NCI-H526 treated with DMSO at 0.1 percent for 48 hours (cell line): ENCODE measurements around the gene CLEC12A.
"Not testable (repeated sequence)": the region's sequence is repeated elsewhere in the genome, so short reads cannot be mapped to it uniquely, and the experiment has no call there.

ENCODE experiments used
- DNase-seq: peaks from one replicate; lab custom pipeline; 2025; lab: John Stamatoyannopoulos, UW

Gene CLEC12A

DNA sequence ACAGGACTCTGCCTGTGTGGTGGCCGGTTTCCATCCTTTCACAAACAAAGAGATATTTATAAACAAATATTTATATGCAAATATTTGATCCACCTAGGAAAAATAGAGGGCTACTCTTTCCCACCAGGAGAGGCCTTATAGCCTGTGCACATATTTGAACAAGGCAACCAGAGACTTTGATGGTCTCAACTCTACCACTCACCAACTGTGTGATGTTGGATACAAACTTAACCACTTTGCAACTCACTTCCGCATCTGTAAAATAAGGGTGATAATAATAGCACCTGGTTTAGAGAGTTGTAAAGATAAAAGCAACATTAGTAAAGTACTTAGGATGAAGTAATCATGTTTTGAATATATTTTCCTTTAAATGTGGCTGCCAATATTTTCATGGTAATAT, 1.5 kb upstream of the CLEC12A start:
- DNase-seq, result peak; percentile 66

DNA sequence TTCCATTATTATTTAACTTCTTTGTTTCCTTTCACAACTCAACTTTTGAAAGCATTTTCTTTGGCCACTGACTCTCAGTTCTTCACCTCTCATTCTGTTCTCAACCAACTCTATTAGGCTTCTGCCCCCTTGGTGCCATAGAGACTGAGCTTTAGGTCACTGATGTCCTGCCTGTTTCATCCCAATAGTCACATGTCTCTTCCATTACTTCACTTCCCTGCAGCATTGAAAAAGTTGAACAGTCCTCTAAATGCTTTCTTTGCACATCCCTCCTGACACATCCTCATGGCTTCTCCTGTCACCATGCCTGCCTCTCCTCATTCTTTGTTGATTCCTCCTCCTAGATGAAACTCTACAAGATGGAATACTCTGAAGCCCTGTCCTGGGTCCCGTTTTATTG, 2.7 kb downstream of the CLEC12A start:
- DNase-seq, result no peak

DNA sequence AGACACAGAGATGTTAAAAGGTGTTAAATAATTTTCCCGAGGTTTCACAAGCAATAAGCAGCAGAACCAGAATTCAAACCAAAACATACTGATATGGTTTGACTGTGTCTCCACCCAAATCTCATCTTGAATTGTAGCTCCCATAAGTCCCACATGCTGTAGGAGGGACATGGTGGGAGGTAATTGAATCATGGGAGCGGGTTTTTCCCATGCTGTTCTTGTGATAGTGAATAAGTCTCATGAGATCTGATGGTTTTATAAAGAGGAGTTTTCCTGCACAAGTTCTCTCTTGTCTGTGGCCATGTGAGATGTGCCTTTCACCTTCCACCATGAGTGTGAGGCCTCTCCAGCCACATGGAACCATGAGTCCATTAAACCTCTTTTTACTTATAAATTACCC, 3.5 kb downstream of the CLEC12A start:
- not testable (repeated sequence) for DNase-seq

DNA sequence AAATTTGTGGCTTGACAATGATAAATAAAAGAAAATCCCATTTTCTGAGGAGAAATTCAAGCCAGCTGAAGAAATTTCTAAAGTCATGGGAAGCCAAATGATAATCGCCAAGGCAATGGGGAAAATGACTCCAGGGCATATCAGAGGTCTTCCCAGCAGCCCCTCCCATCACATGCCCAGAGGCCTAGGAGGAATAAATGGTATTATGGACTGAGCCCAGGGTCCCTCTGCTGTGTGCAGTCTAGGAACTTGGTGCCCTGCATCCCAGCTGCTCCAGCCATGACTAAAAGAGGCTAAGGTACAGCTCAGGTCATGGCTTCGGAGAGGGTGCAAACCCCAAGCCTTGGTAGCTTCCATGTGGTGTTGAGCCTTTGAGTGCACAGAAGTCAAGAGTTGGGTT, 4.4 kb downstream of the CLEC12A start:
- no peak for DNase-seq

DNA sequence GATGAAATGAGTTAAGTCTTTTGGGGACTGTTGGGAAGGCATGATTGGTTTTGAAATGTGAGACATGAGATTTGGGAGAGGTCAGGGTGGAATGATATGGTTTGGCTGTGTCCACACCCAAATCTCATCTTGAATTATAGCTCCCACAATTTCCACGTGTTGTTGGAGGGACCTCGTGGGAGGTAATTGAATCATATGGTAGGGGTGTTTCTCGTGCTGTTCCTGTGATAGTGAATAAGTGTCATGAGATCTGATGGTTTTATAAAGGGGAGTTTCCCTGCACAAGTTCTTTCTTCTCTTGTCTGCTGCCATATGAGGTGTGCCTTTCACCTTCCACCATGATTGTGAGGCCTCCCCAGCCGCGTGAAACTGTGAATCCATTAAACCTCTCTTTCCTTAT, 5.4 kb downstream of the CLEC12A start:
- not testable (repeated sequence) for DNase-seq

DNA sequence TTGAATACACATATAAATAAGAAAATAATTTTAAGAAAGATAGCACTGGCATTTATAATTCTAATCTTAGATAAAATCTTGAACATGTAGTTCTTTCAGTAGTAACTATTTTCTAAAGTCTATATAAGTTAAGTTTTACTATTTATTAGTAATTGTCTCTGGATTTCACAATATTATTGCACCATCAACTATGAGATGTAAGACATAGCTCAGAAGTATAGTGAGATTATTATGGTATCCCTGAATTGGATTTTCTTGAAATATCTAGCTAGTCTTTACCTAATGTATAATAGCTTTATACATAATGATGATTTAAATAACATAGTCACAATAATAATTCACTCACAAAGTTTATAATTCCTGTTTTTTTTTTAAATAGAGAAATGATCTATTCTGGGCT, 6.7 kb downstream of the CLEC12A start:
- DNase-seq, result no peak

DNA sequence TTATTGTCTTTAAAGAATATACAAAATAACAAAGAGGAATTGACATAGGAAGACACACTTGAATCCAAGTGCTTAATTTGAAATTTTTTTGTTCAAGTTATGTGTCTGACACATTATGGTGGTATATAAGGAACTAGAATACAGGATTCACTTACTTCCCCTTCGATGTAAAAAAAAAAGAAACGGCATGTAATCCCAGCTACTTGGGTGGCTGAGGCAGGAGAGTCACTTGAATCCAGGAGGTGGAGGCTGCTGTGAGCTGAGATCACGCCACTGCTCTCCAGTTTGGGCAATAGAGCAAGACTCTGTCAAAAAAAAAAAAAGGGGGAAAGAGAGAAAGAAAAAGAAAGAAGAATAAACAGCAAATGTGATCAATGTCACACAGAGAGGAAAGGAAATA, 8.9 kb downstream of the CLEC12A start:
- no peak for DNase-seq

DNA sequence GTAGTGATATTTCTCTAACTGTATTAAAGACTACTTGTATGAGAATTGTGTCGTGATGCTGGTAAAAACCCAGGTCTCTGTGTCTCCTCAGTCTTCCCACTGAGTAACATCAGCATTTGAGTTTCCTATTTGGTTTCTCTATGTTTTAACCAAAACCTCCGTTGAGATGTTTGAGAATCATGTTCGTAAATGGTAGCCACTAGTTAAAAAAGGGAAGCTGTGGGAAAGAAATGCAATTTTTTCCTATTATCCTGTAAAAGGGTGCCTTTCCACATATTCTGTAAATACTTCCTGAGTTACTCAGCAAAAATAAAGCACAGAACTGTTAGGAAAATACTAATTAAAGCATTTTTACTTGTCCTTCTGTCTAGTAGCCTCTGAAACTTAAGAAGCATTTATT, 20.7 kb downstream of the CLEC12A start:
- DNase-seq, result no peak

DNA sequence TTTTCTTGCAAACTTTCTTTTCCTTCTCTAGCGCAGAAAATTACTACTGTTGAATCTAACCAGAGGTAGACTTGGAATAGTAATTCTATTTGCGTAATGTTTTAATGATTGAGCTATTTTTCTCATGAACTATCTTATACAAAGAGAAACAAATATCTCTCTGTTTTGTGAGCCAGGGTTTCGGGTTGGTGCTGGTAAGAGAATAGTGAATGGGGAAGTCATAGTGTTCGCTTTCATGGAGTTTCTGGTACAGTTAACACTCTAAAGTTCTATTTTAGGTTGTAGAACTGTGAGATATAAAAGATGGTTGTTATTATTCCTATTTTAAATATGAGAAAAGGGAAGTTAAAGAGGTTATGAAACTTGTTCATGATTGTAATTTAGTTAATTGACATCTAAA, 21.1 kb downstream of the CLEC12A start:
- DNase-seq, result no peak

DNA sequence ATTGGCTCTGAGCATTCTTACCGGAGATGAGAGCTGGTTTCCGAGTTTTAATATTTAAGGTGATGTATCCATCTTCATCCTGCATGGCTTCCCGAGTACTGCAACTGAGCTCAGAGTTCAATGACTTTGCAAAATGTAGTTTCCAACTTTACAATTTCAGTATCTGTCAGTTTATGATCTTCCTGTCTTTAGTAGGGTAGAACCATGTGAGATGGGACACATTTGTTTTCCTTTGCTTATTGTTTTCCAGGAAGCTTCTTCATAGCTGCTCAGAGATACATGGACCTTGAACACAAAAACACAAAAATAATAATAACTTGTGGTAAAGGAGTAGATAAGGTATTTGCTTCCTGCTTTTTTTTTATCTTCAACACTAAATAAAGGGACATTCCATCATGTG, 27.8 kb downstream of the CLEC12A start, which contains the start of gene CLEC1B:
Gene CLEC1B (minus strand): TSS at position 106 of the 400 bp plus-strand sequence. CDS start 21 bp downstream, at position 85.
- no peak for DNase-seq

DNA sequence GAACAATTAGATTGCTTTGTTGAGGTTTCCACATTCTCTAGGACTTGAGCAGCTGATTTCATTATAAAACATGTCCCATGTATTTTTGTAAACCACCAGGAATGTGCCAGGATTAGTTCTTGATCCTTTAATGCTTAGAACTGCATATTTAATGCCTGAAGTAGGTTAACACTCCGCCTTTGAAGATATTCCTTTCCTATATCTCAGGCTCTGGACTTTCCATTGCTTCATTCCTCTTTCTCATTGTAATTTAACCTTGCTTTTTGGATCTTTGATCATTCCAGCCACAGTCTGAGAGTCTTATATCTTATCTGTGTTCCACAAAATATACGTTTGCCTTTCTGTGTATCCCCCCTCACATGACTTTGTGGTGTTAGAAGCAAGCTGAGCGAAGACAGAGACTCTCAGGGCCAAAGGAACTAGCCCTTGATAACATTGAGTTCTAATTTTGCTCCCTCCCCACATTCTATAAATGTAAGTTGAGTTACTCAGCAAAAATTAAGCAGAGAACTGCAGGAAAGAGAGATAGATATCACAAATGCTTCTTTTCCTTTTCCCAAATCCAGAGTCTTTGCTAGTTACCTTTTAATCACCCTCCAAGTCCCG, 30.1 kb downstream of the CLEC12A start:
- DNase-seq, result no peak

DNA sequence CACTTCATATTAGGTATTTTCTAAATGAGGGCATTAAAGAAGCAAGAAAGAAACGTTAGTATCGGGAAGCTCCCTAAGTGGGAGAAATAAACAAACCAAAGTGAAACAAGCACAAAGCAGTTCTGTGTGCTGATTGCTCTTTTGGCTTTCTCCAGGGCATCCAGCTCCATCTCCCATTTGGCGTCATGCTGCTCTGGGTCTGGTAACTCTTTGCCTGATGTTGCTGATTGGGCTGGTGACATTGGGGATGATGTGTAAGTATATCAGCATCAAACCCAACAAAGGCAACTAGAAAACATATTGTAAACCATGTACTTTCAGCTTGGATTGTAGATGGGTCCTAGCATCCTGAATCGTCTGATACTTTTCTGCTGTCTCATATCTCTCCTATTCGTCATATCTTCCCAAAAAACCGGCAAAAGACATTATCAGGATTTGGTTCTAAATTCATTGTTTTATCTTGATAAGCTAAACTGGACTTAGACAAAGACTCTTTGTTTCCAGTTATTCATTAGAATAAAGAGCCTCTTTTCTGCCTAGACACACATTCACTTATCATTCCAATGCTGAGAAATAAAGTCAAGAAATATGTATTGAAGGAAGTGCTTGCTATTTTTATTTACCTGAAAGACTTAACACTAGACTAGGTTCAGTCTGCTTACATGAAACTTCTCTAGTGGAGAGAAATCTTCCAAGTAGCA, 41.6 kb downstream of the CLEC12A start:
- DNase-seq, result no peak

DNA sequence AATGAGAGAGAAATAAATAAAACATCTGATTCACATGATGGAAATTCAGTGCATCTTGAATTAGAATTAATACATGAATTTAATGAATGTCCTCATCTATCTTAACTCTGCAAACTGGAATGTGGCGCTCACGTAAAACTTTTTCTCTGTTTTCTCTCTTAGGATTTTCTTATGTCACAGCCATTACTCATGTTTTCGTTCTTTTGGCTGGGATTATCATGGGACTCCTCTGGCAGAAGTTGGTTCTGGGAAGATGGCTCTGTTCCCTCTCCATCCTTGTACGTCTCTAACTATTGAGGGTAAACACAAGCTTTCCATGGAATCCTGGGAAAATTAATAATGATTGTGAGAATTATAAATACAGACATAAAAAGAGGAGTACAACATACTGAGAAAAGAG, 44.2 kb downstream of the CLEC12A start:
- DNase-seq, result no peak

DNA sequence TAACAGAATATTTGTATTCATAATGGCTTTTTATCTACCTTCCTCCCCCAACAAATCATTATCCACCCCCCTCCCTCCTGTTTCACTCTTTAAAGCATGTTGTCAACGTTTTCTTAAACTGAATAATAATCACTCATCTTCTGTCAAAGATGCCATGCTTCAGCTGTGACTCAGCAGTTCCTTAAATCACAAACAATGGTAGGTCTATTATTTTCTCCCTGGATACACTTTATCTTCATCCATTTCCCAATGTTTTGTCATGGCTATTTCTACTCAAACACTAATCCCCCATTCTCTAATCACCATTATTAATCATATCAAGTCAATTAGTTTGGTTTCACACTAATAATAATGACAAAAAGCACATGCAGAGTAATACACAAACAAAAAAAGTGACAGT, 45.7 kb downstream of the CLEC12A start:
- DNase-seq, result no peak

DNA sequence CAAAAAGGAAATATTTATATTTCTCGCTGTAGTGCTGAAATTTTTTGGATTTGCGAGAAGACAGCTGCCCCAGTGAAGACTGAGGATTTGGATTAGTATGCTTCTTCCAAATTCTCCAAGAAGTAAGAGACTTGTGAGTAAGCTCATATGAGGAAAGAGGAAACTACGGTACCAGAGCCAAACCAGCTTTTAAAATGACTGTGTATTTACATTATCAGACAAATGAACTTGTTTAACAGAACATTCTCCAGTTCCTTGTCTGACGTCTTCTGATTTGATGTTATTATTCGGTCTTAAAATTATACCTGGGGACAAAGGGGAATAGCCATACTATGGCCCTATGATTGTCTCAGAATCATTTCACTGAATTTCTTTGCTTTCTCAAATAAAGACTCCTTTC, 47.2 kb downstream of the CLEC12A start:
- DNase-seq, result no peak

DNA sequence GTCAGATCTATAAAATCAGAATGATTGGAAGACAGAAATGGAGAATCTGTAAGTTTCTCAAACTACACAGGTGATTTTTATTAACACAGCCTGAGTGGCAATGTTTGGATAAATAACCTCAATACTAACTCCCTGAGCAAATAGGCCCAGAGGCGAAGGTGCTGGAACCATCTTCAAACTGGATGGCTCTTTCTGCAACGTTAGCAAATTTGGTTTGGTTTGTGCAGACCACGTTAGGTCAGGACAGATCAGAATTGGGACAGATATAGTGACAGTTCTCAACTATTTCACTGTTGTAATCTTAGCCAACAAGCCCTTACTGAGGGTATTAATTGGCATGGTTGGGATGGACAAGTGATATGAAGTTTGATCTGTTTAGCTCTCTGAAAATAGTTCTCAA, 50.1 kb downstream of the CLEC12A start:
- DNase-seq, result no peak

DNA sequence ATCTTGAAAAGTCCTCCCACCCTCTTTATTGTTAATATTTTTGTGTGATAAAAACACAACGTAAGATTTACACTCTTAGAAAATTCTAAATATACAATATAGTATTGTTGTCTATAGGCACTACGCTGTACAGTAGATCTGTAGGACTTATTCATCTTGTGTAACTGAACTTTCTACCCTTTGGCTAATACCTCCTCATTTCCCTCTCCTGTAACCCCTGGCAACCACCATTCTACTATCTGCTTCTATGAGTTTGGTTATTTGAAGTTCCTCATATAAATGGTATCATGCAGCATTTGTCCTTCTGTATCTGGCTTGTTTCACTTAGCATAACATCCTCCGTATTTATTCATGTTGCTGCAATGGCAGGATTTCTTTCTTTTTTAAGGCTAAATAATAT, 54.0 kb downstream of the CLEC12A start:
- no peak for DNase-seq

DNA sequence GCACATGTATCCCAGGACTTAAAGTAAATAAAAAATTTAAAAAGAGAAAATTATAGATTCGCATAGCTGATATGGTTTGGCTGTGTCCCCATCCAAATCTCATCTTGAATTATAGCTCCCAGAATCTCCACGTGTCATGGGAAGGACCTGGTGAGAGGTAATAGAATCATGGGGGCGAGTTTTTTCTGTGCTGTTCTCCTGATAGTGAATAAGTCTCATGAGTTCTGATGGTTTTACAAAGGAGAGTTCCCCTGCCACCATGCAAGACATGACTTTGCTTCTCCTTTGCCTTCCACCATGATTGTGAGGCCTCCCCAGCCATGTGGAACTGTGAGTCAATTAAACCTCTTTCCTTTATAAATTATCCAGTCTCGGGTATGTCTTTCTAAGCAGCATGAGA, 55.5 kb downstream of the CLEC12A start:
- not testable (repeated sequence) for DNase-seq

DNA sequence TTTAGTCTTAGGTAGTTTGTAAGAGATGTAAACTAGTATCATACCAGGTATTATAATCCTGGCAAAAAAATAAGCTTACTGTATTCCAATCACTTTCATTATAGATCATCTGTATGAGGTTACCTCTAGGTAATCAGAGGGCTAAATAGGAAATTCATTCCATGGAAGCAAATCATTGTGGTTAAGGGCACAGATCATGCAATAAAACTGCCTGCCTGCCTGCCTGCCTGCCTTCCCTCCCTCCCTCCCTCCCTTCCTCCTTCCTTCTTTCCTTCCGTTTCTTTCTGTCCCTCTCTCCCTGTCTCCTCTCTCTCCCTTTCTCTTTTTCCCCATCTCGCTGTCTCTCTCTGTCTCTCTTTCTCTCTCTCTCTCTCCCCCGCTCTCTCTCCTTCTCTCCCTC, 56.1 kb downstream of the CLEC12A start:
- DNase-seq, result no peak

DNA sequence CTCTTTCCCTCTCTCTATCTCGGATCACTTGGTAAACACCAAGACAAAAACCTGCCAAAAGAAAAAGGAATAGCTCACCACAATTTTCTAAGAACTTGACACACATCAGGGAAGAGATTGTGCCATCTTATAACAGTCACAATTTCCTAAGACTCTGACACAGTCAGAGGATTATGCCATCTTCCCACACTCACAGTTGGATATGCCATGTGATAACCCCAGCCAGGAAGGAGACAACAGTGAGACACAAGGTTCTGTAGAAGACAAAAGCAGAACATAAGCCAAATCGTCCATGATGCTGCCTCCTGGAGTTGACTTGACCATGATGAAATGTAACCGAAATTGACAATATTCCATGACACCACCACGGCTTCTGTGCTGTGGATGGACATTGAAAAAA, 56.5 kb downstream of the CLEC12A start:
- no peak for DNase-seq

DNA sequence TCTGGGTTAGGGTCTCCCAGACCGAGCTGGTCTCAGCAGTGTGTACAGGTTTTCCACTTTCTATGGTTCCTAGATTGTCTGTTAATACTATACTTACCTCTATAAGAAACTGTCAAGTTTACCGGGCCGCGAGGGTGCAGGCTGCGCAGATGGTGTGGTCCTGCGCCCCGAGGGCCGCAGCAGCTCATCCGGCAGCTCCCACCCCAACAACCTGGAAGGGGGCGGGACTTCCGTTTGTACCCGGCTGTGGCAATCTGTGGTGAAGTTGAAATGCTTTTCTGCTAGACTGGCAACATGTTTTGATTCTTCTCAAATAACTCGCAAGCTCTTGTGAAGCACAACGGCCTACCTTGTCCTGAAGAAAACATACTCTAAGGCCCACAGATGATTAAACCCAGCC, 59.2 kb downstream of the CLEC12A start, which contains the start of gene CLEC9A:
Gene CLEC9A (plus strand): TSS at position 237 of the 400 bp plus-strand sequence. CDS start 22,006 bp downstream, outside the sequence.
- no peak for DNase-seq

DNA sequence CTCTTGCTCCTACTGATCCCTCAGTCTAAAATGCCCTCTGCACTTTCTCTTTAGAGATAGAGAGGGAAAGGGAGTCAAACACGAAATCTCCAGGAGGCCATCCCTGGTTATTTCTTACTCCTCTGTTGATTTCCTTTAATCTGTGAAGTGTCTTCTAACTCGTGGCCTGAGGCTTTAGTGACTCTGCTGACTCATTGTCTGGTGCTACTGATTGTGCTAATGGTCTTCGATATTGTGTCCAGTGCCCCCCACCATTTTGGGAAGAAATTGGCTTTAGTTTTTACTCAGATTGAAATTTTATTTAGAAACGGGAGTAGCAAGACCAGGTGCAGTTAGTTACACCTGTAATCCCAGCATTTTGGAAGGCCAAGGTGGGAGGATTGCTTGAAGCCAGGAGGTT, 60.1 kb downstream of the CLEC12A start:
- no peak for DNase-seq

DNA sequence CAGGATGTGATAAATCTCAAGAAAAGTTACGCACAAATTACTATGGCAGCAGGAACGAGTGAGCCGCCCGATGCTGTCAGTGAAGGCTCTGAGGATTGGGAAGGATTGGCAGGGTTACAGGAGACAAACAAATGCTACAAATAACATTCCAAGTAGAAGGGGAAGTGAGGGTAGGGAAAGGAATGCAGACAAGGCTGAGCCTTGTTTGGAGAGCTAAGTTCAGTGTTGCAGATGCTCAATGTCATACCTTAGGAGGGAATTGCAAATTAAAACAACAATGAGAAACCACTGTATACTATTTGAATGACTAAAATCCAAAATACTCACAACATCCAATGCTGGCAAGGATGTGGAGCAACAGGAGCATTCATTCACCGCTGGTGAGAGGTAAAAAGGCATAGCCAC, 60.6 kb downstream of the CLEC12A start:
- no peak for DNase-seq
